D721Med (cell line): ENCODE data around the gene BAZ1A.

Experiments
- DNase-seq: peaks from one replicate; pipeline ENCODE4 v3.0.0; 2011; ENCODE audit warnings: low spot score; ENCODE audit not compliant: insufficient read length
- FAIRE-seq: peaks from 2 replicates; lab custom pipeline; 2011; peaks lifted over from hg19 to GRCh38; lab: Jason Lieb, UNC
- CTCF ChIP-seq: IDR thresholded peaks from 2 replicates; pipeline ENCODE4 v1.5.1; 2012; ENCODE audit warnings: mild to moderate bottlenecking, control low read depth; ENCODE audit not compliant: insufficient read depth; ENCODE audit errors: missing control alignments

Gene BAZ1A

GRCh38 chr14:34911209-34912150, 36.3 kb upstream of the BAZ1A start:
- FAIRE-seq (no peak), DNase-seq (no peak)
- no peak for TF ChIP-seq CTCF

GRCh38 chr14:34906287-34906686, 31.1 kb upstream of the BAZ1A start:
- no peak for DNase-seq
- FAIRE-seq = no peak
- no peak for TF ChIP-seq CTCF

GRCh38 chr14:34895277-34895676, 20.1 kb upstream of the BAZ1A start:
- FAIRE-seq = no peak
- no peak for TF ChIP-seq CTCF
- DNase-seq = no peak

- FAIRE-seq (no peak), DNase-seq (no peak)
- TF ChIP-seq CTCF = no peak
Measured at GRCh38 chr14:34890937-34891336, 15.8 kb upstream of the BAZ1A start.

- no peak for TF ChIP-seq CTCF
- FAIRE-seq = no peak
- DNase-seq = no peak
Measured at GRCh38 chr14:34888186-34888585, 13.0 kb upstream of the BAZ1A start.

GRCh38 chr14:34883954-34884353, 8.8 kb upstream of the BAZ1A start:
- DNase-seq (no peak), FAIRE-seq (no peak)
- TF ChIP-seq CTCF = no peak
